KBM-7 (cell line): Measurements from ENCODE around the gene TRIM16.
"Not testable (repeated sequence)": the region's sequence is repeated elsewhere in the genome, so short reads cannot be mapped to it uniquely, and the experiment has no call there.

Source experiments
- DNase-seq: peaks from one replicate; pipeline ENCODE4 v3.0.0-alpha.2; 2015
- in situ Hi-C: fragments of 300-500 bp; cut with MboI; formaldehyde crosslinking; loops from 2 replicates; pipeline ENCODE4 v1.14.3; 2020; ENCODE audit warnings: low sequenced_read_pairs, low pct_unique_long_range_greater_than_20kb, mixed read lengths

Gene TRIM16

DNA sequence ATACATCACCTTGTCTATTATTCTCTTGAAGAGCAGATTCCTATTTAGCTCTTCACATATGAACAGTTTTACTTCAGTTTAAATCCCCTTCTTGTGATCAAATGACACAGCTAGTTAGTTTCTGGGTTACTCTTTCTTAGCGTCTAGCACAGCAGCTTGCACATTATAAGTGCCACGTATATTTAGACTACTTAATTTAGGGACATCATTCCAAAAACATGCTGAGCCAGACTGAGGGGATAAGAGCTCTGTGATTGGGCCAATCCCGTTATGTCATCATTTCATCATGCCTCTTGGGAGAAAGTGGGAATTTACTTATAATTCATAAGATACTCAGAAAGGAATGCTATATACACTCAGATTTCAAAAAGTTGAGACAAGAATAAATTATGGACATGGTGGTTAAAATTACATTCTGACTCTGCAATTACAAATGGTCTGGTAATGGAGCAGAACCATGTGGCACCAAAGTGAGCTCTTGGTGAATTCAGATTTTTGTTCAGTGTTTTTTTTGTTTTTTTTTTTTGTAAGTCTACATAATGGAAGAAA lies 60.4 kb downstream of the TRIM16 start:
- DNase-seq, in situ Hi-C loops: not testable (repeated sequence)

DNA sequence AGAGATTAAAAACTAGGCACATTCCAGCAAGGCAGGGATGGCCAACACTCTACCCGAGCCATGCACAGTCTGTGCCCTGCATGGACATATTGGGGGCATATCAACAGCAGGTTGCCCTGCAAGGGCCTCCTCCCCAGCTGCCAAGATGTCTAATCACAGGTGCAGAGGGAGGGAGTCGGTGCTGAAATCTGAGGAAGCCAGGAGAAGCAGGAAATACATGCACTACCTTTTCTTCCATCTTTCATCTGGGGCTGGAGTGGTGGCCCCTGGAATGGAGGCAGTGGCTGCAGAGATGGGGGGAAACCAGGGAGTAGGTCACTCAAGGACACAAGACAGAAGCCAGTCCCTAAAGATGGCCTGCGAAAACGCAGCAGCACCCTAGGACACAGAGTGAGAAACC lies 60.9 kb downstream of the TRIM16 start:
- in situ Hi-C loops, DNase-seq: not testable (repeated sequence)

DNA sequence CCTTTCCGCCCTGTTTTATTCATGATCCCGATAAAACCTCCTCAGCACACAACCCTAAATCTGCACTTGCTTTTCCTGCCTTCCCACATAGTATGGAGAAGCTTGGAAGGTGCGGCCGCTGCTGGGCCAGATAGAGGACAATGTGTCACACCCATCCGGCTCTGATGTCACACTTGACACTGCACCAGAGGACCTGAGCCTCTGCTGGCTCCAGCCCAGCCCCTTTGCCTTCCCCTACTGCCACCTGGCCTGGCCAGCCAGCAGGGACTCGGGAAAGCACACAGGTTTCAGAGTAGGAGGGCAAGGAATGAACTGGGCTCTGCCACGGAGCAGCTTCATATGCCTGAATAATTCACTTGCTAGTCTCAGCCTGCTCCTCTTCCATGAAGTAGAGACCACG lies 62.0 kb downstream of the TRIM16 start:
- in situ Hi-C loops, DNase-seq: not testable (repeated sequence)

DNA sequence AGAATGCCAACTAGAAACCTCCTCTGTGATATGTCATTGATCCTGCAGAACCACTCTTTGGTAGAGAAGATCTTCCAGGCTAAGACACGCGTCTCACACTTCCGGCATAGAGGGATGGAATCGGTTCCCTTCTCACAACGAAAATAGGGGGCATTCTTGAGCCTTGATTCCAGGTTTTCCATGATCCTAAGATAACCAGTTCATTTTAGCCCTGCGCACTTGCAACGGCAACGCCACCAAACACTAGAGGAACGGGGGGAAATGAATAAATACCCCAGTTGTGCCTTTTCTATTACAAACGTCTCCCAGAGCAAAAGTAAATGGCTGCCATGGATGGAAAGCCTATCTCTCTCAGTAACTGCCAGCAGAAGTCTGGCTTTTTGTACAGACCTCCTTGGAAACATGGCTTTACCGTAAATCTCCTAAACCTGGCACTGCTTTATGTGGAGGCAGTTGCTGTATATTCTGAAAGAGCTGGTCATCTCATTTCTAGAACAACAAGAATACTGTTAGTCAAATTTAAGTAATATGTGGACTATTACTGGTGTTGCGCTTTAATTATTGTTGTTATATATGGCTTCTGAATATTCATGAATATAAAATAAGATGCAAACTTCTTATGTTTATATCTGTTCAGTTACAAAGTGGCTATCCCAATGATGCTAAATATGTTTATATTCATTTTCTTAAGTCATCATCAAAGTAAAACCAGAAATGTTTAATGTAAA lies 64.6 kb downstream of the TRIM16 start, which contains the start of gene FBXW10B:
Gene FBXW10B, minus strand, starts transcription at position 374 of the 728 bp plus-strand sequence. Its CDS starts 192 bp downstream, at position 182.
- DNase-seq, in situ Hi-C loops: not testable (repeated sequence)

DNA sequence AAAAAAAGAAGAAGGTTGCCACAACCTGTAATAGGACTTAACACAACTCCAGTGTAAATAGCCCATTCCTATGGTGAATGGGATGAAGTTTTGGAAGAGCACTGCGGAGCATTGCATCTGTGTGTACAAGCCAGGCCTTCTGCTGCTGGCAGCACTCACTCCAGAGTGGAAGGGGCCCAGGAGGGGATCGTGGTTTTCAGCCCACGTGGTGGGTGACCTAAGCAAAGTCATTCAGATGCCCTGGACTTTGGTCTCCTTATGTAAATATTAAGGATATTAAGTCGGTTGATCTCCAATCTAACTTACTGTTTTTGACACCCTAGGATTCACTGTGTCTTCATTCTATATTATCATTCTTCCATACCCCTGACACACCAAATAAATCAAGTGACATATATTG lies 67.3 kb downstream of the TRIM16 start:
- in situ Hi-C loops, DNase-seq: not testable (repeated sequence)

DNA sequence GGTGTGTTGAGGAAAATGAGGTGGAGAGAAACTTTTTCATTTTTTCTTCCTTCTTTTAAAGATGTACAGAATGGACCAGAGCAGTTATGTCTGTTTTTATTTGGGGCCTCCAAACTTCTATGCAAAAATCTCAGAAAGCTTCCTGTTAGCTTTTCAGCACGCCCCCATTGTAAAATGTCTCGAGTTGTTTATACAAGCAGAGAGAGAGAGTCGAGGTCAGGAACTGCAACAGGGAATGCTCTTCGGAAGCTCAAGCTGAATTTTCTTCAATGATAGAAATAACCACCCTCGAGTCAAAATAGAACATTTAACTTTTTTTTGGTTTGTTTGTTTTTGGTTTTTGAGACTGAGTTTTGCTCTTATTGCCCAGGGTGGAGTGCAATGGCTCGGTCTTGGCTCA lies 68.3 kb downstream of the TRIM16 start:
- in situ Hi-C loops, DNase-seq: not testable (repeated sequence)

DNA sequence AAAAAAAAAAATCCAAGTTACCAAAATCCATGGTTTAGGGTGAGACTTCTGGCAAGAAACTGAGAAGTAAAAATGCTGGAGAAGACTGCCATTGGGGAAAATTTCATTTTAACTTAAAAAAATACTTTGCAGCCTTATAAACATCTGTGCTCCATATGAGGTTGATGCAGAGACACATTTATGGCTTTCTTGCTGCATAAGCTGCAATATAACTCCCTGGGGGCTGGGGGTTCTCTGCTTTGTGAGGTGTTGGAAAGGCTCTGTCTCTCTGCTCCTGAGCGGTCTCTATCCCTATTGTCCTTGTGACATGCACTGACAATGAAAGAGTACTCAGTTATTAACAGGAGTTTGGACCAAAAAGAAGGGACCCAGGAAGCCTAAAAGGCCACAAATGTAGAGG lies 71.0 kb downstream of the TRIM16 start:
- DNase-seq, in situ Hi-C loops: not testable (repeated sequence)

DNA sequence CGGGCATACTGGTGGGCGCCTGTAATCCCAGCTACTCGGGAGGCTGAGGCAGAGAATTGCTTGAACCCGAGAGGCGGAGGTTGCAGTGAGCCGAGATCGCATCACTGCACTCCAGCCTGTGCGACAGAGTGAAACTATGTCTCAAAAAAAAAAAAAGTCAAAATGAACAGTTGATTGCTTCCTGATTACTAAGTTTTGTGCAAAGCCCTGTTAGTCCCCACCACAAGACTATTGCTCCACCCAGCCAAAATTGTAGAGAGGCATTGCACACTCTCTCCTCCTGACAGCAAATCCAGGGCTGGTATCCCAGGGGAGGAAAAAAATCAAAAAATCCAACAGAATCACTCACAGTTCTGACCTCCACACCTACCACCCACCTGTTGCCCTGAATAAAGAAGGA lies 91.2 kb downstream of the TRIM16 start:
- in situ Hi-C loops, DNase-seq: not testable (repeated sequence)

DNA sequence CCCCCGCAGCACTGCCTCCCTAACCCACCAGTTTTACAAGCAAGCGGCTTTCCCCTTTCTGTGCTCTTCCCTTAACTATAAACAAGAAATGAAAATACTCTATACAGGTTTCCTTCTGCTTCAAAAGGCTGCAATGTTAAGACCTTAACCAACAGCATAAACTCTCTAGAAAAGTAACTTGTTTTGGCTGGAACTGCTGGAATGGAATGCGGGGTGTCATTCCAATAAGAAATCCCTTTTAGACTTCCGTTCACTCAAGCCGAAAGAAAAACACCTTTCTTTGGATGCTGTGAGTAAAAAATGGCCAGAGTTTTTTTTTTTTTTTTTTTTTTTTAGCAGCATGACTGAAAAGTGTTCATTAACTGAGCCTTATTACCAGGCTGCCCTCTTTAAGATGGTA lies 92.1 kb downstream of the TRIM16 start:
- peak; percentile 44 for DNase-seq
- in situ Hi-C loops = not testable (repeated sequence)

DNA sequence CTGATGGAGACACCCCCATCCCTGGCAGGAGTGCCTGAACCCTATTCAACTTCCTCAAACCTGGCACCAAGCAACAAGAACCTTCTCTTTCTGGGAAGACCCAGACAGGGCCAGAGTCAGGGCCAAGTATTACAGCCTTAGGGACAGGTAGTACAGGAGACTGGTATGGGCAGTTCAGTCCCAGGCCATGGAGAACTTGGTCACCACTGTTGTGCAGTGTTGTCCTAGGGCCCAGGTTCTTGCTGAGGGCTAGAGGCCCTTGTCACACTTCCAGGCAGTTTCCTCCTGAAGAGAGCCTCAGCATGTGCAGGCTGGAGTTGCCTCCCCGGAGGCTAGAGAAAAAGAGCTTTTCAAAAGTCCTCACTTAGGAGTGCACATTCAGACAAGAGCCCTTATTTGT lies 93.3 kb downstream of the TRIM16 start:
- DNase-seq, in situ Hi-C loops: not testable (repeated sequence)

DNA sequence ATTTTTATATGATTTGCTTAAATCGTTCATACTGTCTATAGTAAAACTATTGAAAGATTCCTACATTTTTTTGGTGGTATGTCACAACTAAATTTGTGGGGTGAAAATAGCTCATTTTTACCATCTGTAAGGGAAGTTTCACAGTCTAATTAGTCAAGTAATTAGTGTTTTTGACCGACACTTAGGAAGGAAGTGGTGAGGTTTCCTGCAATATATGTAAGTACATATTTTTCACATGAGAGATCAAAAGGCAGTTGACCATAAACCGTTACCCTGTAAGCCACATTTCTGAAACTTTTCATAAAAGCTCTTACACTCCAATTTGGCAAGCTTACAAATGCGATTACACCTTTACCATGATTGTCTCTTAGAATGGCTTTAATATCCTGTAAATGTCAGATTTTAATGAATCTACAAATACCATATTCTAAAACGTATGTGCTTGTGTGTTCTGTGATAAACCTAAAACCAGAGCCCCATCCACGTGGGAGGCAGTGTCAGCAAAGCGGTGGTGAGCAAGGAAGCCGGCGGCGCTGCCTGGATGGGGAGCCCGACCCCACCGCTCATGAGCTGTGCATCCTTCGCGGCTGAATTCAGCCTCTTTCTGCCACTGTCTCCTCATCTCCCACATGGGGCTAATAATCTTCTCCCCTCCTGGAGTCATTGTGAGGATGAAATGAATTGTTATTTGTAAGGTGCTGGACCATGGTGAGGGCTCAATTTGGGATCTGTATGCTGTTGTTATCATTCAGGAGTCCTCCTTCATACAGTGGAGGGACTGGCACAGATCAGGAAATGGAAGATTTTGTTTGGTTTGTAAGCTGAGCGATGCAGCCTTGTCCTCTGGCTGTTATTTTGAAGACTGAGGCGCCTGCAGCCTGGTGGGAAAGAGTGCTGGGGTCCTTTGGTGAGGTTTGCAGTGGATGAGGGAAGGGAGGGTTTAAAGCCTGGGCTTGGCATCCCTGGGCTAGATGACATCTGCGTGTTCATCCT lies 94.3 kb downstream of the TRIM16 start:
- peak; percentile 21 for DNase-seq
- in situ Hi-C loops = not testable (repeated sequence)

DNA sequence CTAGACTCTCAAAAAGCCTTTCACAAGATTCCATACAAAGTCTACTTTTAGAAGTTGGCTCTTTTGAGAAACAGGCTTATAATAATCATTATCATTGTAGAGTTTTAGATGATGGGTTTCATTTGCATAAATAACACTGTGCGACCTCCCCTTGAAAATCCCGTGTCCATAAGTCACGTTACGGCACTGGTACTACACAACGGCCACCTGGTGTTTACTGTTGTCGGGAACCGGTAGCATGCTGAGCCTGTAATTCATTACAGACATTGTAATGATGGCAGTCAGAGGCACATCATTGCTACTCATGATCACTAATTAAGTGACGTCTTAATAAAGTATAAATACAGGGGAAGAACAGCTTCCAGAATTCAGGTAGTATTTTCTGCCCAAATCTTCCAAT lies 96.1 kb downstream of the TRIM16 start:
- DNase-seq, in situ Hi-C loops: not testable (repeated sequence)

DNA sequence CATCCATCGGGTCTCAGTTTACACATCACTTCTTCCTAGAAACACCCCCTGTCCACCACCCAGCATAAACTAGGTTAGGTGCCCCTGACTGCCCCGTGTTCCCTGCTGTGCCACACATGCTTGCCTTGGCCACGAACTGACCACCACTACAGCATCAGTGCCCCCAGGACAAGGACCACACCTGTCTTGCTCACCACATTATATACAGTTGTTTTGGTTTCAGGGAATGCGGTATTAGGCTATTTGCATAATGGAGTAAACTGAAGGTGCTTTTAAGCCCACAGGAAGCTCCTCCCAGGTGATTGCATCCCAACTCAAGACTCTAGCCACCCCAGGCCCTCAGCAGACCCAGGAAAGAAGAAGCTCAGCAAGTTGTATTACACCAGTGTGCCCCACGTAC lies 100.8 kb downstream of the TRIM16 start:
- in situ Hi-C loops, DNase-seq: not testable (repeated sequence)

DNA sequence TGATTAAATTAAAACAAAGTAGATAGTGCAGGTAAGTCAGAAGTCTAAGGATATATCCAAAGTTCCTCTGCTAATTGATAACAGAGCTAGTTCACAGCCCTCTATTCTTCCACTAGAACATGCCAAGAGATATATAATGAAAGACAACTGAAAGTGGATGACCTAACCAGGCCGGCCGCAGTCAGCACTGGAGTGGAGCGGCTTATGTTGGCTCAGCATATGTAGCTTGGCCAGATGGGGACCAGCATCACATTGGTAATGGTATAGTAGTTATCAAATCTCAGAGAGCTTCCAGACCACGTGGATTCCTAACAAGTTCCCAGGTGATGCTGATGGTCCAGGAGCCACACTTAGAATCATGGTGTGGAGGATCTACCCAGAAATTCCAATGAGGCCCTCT lies 102.6 kb downstream of the TRIM16 start:
- DNase-seq, in situ Hi-C loops: not testable (repeated sequence)
